AG09319 (cell line): ENCODE measurements around the gene DDR2.

Experiments
- DNase-seq: peaks from one replicate; pipeline ENCODE4 v3.0.0-alpha.2; 2010; ENCODE audit warnings: low read depth; ENCODE audit errors: extremely low read depth
- TF ChIP-seq, protein P1 (sequence below): IDR thresholded peaks from 2 replicates; pipeline ENCODE4 v1.5.1; 2011; ENCODE audit warnings: low read depth, mild to moderate bottlenecking, inconsistent platforms, low read length, moderate library complexity

The DDR2 gene

GRCh38 chr1:162712317-162713029, 80.2 kb downstream of the DDR2 start:
- TF ChIP-seq, protein P1, sequence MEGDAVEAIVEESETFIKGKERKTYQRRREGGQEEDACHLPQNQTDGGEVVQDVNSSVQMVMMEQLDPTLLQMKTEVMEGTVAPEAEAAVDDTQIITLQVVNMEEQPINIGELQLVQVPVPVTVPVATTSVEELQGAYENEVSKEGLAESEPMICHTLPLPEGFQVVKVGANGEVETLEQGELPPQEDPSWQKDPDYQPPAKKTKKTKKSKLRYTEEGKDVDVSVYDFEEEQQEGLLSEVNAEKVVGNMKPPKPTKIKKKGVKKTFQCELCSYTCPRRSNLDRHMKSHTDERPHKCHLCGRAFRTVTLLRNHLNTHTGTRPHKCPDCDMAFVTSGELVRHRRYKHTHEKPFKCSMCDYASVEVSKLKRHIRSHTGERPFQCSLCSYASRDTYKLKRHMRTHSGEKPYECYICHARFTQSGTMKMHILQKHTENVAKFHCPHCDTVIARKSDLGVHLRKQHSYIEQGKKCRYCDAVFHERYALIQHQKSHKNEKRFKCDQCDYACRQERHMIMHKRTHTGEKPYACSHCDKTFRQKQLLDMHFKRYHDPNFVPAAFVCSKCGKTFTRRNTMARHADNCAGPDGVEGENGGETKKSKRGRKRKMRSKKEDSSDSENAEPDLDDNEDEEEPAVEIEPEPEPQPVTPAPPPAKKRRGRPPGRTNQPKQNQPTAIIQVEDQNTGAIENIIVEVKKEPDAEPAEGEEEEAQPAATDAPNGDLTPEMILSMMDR: no peak
- no peak for DNase-seq

DNA sequence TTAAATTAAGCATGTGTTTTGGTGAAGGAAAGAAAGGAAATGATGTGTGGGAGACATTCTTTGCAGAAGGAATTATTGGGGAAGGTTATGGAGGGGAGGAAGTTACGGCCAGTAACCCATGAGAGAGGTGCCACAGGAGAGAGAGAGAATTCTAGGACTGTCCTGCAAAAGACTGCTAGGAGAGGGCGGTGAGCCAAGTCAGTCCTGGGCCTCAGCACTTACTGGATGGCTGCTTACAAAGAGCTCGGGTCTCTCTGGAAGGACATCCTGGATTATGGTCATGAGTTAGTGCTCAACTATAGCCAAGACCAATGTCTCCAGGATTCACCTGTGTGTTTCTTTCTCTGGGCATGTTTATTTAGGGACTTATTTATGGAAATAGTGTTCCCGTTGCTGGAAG, 83.9 kb downstream of the DDR2 start:
- DNase-seq: no peak
- TF ChIP-seq, protein P1: no peak

DNA sequence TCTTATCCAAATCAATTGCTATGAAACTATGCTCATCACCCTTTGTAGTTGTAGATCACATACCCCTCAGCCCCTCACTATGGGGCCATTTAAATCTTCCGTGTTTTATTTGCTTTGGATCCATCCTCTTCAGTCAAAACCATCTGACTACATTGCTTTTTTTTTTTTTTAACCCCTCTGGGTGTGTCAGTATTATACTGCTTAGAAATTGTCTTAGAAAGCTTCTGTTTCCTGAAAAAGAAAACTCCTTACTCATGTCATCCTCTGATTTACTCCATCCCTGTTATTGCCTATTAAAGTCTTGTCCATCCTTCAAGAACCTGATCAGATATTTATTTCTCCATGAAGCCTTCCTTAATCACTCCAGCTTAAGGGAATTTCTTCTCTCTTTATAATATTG, 84.3 kb downstream of the DDR2 start:
- no peak for DNase-seq
- TF ChIP-seq, protein P1: no peak

DNA sequence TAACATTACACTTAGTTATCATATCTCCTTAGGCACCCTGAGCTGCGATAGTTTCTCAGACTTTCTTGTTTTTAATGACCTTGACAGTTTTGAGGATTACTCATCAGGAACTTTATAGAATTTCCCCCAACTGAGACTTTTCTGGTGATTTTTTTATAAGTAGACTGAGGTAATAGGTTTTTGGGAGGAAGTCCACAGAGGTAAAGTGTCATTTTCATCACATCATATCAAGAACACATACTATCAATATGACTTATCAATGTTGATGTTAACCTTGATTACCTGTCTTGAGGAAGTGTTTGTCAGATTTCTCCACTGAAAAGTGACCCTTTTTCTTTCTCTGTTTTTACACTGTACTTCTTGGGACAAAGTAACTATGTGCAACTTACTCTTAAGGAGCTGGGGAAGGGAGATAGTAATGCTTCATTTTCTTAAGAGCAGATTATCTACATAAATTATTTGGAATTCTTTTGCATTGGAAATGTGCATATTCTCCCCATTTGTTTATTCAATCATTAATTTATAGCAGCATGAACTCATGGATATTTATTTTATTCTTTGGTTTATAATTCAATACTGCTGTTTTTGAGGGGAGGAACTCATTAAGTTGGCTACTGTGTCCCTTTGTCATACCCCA, 85.4 kb downstream of the DDR2 start:
- TF ChIP-seq, protein P1: no peak
- no peak for DNase-seq

GRCh38 chr1:162719678-162720077, 87.4 kb downstream of the DDR2 start:
- DNase-seq: no peak
- TF ChIP-seq, protein P1: no peak

DNA sequence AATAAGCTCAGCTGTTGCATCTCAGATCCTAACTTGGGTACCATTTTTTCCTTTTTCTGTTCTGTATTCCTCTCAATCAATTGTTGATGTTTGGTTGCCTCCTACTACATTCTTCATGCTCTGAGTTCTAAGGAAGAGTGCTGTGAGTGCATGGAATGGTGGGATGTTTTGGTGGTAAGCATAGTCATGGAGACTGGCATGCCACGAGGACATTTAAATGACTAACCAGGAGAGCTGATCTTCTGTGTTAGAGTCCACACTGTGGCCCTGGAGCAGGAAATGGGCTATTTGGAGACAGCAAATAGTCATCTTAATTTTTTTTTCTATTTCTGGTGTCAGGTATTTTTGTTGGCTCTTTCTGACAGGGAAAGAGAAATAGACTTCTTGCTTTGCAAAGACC, 88.7 kb downstream of the DDR2 start:
- TF ChIP-seq, protein P1: no peak
- DNase-seq: no peak

DNA sequence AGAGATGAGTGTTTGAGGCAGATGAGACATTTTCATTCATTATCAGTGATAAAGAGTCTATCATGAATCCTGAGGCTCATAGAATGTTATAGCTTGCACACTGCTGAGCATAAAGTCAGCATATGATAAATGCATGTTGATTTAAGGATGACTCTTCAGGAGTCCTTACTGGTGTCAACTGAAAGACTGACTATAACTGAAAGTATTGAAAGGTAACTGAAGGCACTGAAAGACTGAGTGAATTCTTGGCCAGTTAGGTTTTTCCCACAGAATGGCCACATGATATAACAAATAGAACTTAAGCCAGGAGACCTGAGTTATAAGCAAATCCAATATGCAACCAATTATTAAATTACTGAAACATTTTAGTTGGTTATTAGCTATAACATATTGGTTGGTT, 89.2 kb downstream of the DDR2 start:
- no peak for DNase-seq
- TF ChIP-seq, protein P1: no peak
